Measurements from ENCODE around the gene MAP3K2.

DNA sequence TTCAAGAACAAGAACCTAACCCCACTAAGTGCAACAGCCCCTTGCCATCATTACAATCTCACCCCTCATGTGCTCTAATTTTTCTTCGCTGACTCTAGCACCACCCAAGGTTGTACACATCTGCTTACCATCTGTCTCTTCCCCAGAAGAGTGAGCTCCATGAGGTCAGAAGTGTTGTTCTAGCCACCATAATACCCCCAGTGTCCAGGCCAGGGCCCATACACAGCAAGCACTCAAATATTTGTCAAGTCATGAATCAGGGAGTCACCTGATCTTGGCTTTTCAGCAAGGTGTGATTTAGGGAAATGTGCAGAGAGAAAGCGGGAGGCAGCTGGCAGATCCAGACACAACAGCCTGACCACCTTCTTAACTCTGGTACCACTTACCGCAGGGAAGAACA, 99.5 kb downstream of the MAP3K2 start:
- TF ChIP-seq, protein P1, sequence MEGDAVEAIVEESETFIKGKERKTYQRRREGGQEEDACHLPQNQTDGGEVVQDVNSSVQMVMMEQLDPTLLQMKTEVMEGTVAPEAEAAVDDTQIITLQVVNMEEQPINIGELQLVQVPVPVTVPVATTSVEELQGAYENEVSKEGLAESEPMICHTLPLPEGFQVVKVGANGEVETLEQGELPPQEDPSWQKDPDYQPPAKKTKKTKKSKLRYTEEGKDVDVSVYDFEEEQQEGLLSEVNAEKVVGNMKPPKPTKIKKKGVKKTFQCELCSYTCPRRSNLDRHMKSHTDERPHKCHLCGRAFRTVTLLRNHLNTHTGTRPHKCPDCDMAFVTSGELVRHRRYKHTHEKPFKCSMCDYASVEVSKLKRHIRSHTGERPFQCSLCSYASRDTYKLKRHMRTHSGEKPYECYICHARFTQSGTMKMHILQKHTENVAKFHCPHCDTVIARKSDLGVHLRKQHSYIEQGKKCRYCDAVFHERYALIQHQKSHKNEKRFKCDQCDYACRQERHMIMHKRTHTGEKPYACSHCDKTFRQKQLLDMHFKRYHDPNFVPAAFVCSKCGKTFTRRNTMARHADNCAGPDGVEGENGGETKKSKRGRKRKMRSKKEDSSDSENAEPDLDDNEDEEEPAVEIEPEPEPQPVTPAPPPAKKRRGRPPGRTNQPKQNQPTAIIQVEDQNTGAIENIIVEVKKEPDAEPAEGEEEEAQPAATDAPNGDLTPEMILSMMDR (IDR thresholded peaks at IDR 0.05) = no peak
- no peak for TF ChIP-seq POLR2A (IDR thresholded peaks at IDR 0.05)
